ENCODE data around the gene COMMD1. TPM values are rescaled to one million over a fixed set of nuclear protein-coding genes. Genes with fewer than 3 reads are reported as not detected.
A peak's percentile ranks its signal among the peaks of the same experiment; 100 is the strongest.

The COMMD1 gene
- total and polyA plus RNA-seq, 9 donors = 48.6 to 76.8 (median 62.0) TPM

DNA sequence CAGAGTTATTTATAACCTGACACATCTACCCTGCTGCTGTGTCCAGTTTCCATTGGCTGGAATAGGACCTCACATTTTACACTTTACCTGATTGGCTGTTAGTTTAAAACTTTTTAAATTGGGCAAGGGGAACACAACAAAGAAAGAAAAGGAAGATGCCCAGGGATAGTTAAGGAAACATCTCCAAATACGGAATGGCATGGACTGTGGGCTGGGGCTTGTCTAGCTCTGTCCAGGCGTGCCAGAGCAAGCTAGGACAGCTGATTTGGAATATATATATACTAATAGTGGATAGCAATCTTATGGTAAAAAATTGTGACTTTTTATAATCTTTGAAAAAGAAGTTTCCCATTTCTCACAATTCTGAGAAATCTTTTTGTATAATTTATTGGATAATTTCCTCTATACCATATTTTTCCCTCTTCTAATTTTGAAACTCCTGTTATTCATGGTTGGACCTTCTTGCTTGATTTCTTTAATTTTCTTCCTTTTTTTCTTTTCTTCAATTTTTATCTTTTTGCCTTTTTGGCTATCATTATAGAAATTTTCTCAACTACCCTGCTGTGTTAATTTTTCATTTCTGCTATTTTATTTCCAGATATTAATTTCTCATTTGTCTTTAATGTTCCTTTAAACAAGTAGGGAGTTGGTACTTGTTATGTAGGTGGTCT is 55.9 kb downstream of the COMMD1 start:
- WGBS (ENCODE audit: insufficient coverage) = no CpG with 5 or more reads among the region's 2 CpGs
- Histone ChIP-seq H3K9me3 (replicated peaks; ENCODE audit: control insufficient read depth, low read depth, low read length) (peaks cover 5% of the 10 kb centered on the region), H3K27me3 (ENCODE audit: control insufficient read depth, insufficient read depth, low read length) (no peaks in the 10 kb centered on the region), H3K27ac (ENCODE audit: low read length) (no peak overlapping the region), H3K4me3 (ENCODE audit: low read length) (no peak overlapping the region), H3K36me3 (ENCODE audit: control insufficient read depth, insufficient read depth, low read length) (no peaks in the 10 kb centered on the region), H3K4me1 (ENCODE audit: control insufficient read depth, insufficient read depth, low read length) (no peaks in the 10 kb centered on the region)
- no peak for DNase-seq

DNA sequence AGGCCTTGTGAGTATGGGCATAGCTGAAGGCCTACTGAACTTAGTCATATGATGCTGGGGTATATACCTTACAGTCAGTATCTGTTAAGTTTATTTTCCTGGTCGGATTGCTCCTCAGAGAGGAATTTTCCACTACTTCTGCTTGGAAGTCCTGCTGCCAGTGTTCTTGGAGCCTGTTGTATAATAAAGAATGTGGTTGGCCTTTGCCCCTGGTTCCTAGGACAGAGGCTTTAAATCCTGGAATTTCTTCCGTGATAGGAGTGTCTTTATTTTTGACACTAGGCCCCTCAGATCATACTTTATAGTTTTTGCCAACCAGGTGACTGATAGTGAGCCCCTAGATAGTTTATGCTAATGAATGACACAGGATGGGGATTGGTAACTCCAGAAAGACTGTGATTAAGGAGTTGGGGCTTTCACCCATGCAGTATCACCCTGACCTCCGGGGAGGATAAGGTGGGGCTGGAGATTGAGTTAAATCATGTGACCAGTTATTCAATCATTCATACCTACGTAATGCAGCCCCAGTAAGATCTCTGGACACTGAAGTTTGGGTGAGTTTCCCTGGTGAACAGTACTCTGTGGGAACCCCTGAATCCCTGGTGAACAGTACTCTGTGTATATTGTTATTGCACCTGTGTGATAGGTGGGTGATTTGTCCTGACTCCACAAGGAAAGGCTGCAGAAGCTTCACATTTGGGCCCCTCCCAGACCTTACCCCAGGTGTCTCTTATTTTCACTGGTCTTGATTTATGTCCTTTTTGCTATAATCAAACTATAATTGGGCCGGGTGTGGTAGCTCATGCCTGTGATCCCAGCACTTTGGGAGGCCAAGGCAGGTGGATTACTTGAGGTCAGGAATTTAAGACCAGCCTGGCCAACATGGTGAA is 56.9 kb downstream of the COMMD1 start:
- Histone ChIP-seq H3K4me3 (ENCODE audit: low read length) (no peak overlapping the region), H3K36me3 (ENCODE audit: control insufficient read depth, insufficient read depth, low read length) (no peaks in the 10 kb centered on the region), H3K4me1 (ENCODE audit: control insufficient read depth, insufficient read depth, low read length) (no peaks in the 10 kb centered on the region), H3K27me3 (ENCODE audit: control insufficient read depth, insufficient read depth, low read length) (no peaks in the 10 kb centered on the region), H3K27ac (ENCODE audit: low read length) (no peak overlapping the region), H3K9me3 (replicated peaks; ENCODE audit: control insufficient read depth, low read depth, low read length) (peaks cover 5% of the 10 kb centered on the region)
- WGBS (ENCODE audit: insufficient coverage) = no CpG with 5 or more reads among the region's 5 CpGs
- no peak for DNase-seq

DNA sequence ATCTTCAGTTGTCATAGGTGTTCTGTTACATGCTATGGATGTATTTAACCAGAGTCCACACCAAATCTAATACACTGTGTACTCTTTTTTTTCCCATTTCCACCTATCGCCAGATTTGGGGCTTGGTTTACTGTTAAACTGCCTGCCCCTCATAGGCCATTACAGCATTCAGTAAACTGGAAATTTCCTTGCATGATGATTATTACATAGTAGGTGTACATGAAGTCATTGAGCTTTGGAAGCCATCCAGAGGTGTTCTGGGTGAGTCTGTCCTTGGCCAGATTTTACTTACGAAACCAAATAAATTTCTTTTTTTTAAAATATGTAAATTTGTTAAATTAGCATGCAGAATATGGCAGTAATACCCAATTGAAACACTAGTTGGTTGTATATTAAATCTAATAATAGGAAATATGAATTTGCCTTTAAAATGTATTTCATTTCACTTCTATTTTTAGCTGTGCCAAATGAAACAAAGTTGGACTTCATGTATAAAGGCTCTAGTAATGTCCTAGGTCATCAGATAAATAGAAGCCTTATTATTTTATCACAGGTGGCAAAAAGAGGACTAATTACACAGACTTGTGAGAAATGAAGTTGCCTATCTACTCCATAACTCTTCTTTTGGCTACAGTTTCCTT is 60.7 kb downstream of the COMMD1 start:
- Histone ChIP-seq H3K27ac (ENCODE audit: low read length) (no peak overlapping the region), H3K27me3 (ENCODE audit: control insufficient read depth, insufficient read depth, low read length) (no peaks in the 10 kb centered on the region), H3K9me3 (replicated peaks; ENCODE audit: control insufficient read depth, low read depth, low read length) (no peaks in the 10 kb centered on the region), H3K4me1 (ENCODE audit: control insufficient read depth, insufficient read depth, low read length) (no peaks in the 10 kb centered on the region), H3K36me3 (ENCODE audit: control insufficient read depth, insufficient read depth, low read length) (no peaks in the 10 kb centered on the region), H3K4me3 (ENCODE audit: low read length) (no peak overlapping the region)
- no peak for DNase-seq
- no CpG with 5 or more reads among the region's 2 CpGs for WGBS (ENCODE audit: insufficient coverage)

DNA sequence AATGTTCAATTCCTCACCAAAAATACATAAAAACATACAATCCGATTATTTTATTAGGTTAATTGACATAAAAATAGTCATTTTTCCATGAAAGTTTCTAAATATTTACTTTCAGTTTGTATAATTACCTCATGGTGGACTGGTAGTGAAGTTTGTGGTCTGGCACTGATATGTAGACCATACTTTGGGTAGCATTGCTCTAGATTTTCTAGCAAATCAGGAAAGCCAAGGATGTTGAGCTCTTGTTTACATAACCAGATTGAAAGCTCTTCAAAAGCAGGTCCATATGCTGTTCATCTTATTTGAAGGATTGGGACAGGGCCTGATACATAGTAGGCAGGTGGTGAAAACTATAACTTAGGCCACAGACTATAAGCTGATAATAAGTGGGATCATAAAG is 61.8 kb downstream of the COMMD1 start:
- no peak overlapping the region for H3K27ac ChIP-seq (ENCODE audit: low read length)
- H3K27me3 ChIP-seq (ENCODE audit: control insufficient read depth, insufficient read depth, low read length) = no peaks in the 10 kb centered on the region
- no peaks in the 10 kb centered on the region for H3K9me3 ChIP-seq (replicated peaks; ENCODE audit: control insufficient read depth, low read depth, low read length)
- no CpG with 5 or more reads among the region's 1 CpG for WGBS (ENCODE audit: insufficient coverage)
- H3K4me1 ChIP-seq (ENCODE audit: control insufficient read depth, insufficient read depth, low read length) = no peaks in the 10 kb centered on the region
- DNase-seq = no peak
- no peaks in the 10 kb centered on the region for H3K36me3 ChIP-seq (ENCODE audit: control insufficient read depth, insufficient read depth, low read length)
- H3K4me3 ChIP-seq (ENCODE audit: low read length) = no peak overlapping the region

DNA sequence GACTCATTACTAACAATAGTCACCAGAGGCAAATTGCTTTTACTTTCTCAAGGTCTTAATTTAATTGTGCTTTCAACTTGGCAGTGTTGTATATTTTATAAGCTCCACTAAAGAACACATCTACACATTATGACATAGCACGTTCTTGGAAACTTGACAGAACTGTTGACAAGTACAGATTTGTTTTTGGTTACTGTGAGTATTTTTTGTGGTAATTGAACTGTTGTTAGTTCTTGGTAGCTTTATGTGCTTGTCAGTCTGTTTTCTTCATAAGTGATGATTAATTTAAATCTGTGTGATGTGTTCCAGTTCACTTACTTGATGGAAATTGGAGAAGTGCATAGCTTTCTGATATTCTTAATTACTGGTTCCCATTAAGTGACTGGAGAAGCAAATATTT is 63.9 kb downstream of the COMMD1 start:
- Histone ChIP-seq H3K4me1 (ENCODE audit: control insufficient read depth, insufficient read depth, low read length) (no peaks in the 10 kb centered on the region), H3K27ac (ENCODE audit: low read length) (no peak overlapping the region), H3K27me3 (ENCODE audit: control insufficient read depth, insufficient read depth, low read length) (no peaks in the 10 kb centered on the region), H3K4me3 (ENCODE audit: low read length) (no peak overlapping the region), H3K36me3 (ENCODE audit: control insufficient read depth, insufficient read depth, low read length) (no peaks in the 10 kb centered on the region), H3K9me3 (replicated peaks; ENCODE audit: control insufficient read depth, low read depth, low read length) (no peaks in the 10 kb centered on the region)
- DNase-seq = no peak
- WGBS (ENCODE audit: insufficient coverage) = no CpG with 5 or more reads among the region's 1 CpG

DNA sequence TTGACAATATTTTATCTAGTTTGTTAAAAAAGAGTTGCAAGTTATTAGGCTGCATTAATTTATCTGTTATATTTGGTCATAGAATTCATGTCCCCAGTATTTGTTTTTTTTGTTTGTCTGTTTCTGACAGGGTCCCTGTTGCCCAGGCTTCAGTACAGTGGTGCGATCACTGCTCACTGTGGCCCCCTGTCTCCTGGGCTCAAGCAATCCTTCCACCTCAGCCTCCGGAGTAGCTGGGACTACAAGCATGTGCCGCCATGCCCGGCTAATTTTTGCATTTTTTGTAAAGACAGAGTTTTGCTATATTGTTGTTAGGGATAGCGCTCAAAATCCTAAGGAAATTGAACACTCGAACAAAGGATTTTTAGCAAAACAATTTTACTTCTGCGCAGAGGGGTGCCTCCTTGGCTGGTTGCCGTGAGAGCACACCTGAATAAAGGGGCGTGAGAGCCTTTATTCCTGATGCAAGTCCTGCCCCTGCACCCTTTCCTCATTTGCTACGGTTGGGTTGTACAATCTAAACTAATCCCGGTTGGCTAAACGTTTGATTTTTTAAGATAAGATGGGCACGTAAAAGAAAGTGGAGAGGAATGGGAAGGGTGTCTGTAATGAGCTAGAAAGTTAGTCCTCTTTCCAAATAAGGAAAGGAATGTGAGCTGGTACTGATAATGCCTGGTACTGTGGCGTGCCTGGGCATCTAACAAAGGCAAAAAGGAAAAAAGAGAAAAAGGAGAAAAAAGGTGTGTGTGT is 65.5 kb downstream of the COMMD1 start:
- H3K4me1 ChIP-seq (ENCODE audit: control insufficient read depth, insufficient read depth, low read length) = no peaks in the 10 kb centered on the region
- no peak overlapping the region for H3K27ac ChIP-seq (ENCODE audit: low read length)

DNA sequence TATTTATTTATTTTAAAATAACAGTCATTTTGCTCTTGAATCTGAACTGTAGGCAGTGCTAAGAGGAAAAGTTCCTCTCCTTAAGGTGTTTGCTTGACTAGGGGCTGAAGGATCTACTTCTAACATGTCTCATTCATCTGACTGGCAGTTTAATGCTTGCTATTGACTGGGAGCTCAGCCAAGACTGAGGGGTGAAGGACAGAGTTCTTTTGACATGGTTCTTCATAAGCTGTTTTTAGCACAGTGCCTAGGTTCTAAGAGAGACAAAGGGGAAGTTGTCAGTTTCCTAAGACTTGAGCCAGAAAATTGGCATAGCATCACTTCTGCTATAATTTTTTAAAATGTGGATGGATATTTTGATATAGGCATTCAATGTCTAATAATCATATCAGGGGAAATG is 73.0 kb downstream of the COMMD1 start:
- Histone ChIP-seq H3K9me3 (replicated peaks; ENCODE audit: control insufficient read depth, low read depth, low read length) (peaks cover 14% of the 10 kb centered on the region), H3K4me1 (ENCODE audit: control insufficient read depth, insufficient read depth, low read length) (no peaks in the 10 kb centered on the region), H3K27me3 (ENCODE audit: control insufficient read depth, insufficient read depth, low read length) (no peaks in the 10 kb centered on the region), H3K4me3 (ENCODE audit: low read length) (no peak overlapping the region), H3K36me3 (ENCODE audit: control insufficient read depth, insufficient read depth, low read length) (no peaks in the 10 kb centered on the region), H3K27ac (ENCODE audit: low read length) (no peak overlapping the region)
- DNase-seq = peak; percentile 78

More for the DNA sequence above, 65.5 kb downstream of the COMMD1 start:
- Histone ChIP-seq H3K9me3 (replicated peaks; ENCODE audit: control insufficient read depth, low read depth, low read length) (no peaks in the 10 kb centered on the region), H3K36me3 (ENCODE audit: control insufficient read depth, insufficient read depth, low read length) (no peaks in the 10 kb centered on the region), H3K4me3 (ENCODE audit: low read length) (no peak overlapping the region), H3K27me3 (ENCODE audit: control insufficient read depth, insufficient read depth, low read length) (no peaks in the 10 kb centered on the region)
- no peak for DNase-seq
- 64% methylated on average over 7 of the region's 14 CpGs for WGBS (ENCODE audit: insufficient coverage)

DNA sequence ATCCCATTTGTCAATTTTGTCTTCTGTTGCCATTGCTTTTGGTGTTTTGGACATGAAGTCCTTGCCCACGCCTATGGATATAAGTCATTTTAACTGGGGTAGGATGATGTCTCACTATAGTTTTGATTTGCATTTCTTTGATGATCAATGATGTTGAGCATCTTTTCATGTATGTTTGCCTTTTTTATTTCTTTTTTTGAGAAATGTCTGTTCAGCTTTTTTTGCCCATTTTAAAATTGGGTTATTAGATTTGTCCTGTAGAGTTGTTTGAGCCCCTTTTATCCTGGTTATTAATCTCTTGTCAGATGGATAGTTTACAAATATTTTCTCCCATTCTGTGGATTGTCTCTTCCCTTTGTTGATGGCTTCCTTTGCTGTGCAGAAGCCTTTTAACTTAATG is 75.3 kb downstream of the COMMD1 start:
- Histone ChIP-seq H3K27ac (ENCODE audit: low read length) (no peak overlapping the region), H3K4me3 (ENCODE audit: low read length) (no peak overlapping the region), H3K9me3 (replicated peaks; ENCODE audit: control insufficient read depth, low read depth, low read length) (peaks cover 14% of the 10 kb centered on the region), H3K27me3 (ENCODE audit: control insufficient read depth, insufficient read depth, low read length) (no peaks in the 10 kb centered on the region), H3K36me3 (ENCODE audit: control insufficient read depth, insufficient read depth, low read length) (no peaks in the 10 kb centered on the region), H3K4me1 (ENCODE audit: control insufficient read depth, insufficient read depth, low read length) (no peaks in the 10 kb centered on the region)
- no peak for DNase-seq
- 100% methylated on average over 1 of the region's 1 CpG for WGBS (ENCODE audit: insufficient coverage)

DNA sequence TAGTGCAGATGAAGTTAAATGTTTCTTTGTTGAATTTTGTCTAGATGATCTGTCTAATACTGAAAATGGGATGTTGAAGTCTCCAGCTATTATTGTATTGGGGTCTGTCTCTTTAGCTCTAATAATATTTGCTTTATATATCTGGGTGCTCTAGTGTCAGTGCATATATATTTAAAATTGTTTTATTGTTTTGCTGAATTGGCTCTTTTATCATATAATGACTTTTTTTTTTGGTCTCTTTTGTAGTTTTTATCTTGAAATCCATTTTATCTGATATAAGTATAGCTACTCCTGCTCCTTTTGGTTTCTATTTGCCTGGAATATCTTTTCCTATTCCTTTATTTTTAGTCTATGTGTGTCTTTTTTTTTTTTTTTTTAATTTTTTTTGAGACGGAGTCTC is 79.2 kb downstream of the COMMD1 start:
- WGBS (ENCODE audit: insufficient coverage) = no CpG with 5 or more reads among the region's 1 CpG

More for the DNA sequence above, 79.2 kb downstream of the COMMD1 start:
- no peak overlapping the region for H3K4me3 ChIP-seq (ENCODE audit: low read length)
- H3K27me3 ChIP-seq (ENCODE audit: control insufficient read depth, insufficient read depth, low read length) = no peaks in the 10 kb centered on the region
- no peaks in the 10 kb centered on the region for H3K36me3 ChIP-seq (ENCODE audit: control insufficient read depth, insufficient read depth, low read length)
- H3K27ac ChIP-seq (ENCODE audit: low read length) = no peak overlapping the region
- DNase-seq = no peak
- H3K4me1 ChIP-seq (ENCODE audit: control insufficient read depth, insufficient read depth, low read length) = no peaks in the 10 kb centered on the region
- H3K9me3 ChIP-seq (replicated peaks; ENCODE audit: control insufficient read depth, low read depth, low read length) = peaks cover 14% of the 10 kb centered on the region

All from muscle of leg (tissue), 11 donors.